Rectal smooth muscle tissue (tissue), 1 donor: ENCODE measurements around the gene CRHR2.

Experiments
- H3K27ac ChIP-seq: one replicate; pipeline ENCODE4 v1.7.0; 2013; ENCODE audit warnings: low read depth, low read length, inconsistent platforms
- H3K27me3 ChIP-seq: one replicate; pipeline ENCODE4 v1.7.0; 2013; ENCODE audit warnings: low read length; ENCODE audit not compliant: control insufficient read depth, insufficient read depth
- H3K36me3 ChIP-seq: one replicate; pipeline ENCODE4 v1.7.0; 2013; ENCODE audit warnings: low read length; ENCODE audit not compliant: control insufficient read depth, insufficient read depth
- H3K4me1 ChIP-seq: one replicate; pipeline ENCODE4 v1.7.0; 2013; ENCODE audit warnings: low read length; ENCODE audit not compliant: control insufficient read depth, insufficient read depth
- H3K4me3 ChIP-seq: one replicate; pipeline ENCODE4 v1.7.0; 2013; ENCODE audit warnings: low read length
- H3K9ac ChIP-seq: one replicate; pipeline ENCODE4 v1.7.0; 2013; ENCODE audit warnings: low read length

CRHR2 gene

DNA sequence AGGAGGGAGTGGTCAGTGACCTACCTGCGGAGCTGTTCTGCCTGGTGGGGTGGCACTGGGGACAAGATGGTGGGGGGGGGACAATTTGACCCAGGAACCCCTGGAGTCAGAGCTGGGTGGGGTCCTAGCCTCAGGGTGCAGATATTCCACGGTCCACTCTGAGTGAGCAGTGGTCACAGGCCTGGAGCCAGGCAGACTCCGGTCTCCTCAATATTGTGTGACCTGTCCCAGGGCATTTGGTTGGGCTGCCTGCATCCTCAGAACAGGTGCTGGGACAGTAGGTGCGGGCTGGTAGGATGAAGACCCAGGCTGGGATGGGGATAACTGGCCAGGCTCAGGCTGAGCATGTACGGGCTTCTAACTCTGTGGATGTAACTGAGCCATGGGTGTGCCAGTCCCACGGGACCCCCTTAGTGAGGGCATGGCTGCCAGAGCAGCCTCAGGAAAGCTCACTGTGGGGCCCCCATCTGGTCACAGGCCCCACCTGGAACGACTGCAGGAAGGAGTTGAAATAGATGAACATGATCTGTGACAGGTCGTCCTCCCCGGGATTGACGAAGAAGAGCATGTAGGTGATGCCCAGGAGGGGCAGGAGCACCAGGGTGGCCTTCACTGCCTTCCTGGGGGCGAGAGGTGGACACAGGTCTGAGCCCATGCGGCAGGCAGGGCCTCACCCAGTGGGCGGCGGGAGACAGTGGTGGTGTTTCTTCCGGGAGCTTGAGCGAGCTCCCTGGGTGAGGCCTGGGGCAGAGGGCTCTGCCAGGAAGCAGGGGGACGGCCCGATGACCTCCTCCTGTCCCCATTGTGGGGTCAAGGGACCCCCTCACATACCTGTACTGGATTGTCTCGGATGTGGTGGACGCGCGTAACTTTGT lies 26.9 kb downstream of the CRHR2 start:
- Histone ChIP-seq H3K27me3 (no peaks in the 10 kb centered on the region), H3K27ac (no peak overlapping the region), H3K36me3 (no peaks in the 10 kb centered on the region), H3K4me3 (no peak overlapping the region), H3K9ac (no peak overlapping the region), H3K4me1 (no peaks in the 10 kb centered on the region)

DNA sequence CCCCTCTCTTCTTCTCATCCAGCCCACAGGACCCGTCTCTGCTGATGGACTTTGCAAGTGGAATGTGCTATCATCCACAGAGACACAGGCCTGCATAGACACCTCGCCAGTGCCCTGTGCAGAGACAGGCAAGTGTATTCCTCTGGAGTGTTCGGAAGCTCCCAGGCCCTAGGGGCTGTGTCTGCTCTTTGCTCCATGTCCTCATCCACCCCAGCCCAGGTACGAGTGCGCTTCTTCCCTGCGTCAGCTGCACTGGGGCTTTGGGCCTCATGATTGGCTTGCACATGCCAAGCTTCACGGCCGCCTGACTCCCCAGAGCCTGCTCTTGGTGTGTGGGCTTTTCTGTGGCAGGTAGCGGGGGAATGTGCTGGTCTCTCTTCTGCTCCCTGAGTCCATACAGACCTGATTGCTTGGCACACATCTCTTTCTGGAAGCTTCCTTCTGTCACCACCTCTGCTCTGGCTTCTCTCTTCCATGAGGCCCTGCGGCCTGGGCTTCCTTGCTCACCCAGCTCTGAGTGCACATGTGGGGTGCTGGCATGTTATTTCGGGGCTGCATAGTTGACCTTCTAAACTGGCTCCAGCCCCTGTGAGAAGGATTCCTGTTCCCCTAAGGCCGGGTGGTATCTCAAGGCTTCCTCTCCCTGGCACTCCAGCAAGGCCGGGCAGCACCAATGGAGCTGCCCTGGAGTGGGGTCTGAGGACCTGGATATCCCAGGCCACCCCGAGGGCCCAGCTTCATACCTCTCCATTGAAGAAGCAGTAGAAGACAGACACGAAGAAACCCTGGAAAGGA lies 27.8 kb downstream of the CRHR2 start:
- Histone ChIP-seq H3K4me1 (no peaks in the 10 kb centered on the region), H3K27me3 (no peaks in the 10 kb centered on the region), H3K4me3 (no peak overlapping the region), H3K27ac (no peak overlapping the region), H3K9ac (no peak overlapping the region), H3K36me3 (no peaks in the 10 kb centered on the region)

DNA sequence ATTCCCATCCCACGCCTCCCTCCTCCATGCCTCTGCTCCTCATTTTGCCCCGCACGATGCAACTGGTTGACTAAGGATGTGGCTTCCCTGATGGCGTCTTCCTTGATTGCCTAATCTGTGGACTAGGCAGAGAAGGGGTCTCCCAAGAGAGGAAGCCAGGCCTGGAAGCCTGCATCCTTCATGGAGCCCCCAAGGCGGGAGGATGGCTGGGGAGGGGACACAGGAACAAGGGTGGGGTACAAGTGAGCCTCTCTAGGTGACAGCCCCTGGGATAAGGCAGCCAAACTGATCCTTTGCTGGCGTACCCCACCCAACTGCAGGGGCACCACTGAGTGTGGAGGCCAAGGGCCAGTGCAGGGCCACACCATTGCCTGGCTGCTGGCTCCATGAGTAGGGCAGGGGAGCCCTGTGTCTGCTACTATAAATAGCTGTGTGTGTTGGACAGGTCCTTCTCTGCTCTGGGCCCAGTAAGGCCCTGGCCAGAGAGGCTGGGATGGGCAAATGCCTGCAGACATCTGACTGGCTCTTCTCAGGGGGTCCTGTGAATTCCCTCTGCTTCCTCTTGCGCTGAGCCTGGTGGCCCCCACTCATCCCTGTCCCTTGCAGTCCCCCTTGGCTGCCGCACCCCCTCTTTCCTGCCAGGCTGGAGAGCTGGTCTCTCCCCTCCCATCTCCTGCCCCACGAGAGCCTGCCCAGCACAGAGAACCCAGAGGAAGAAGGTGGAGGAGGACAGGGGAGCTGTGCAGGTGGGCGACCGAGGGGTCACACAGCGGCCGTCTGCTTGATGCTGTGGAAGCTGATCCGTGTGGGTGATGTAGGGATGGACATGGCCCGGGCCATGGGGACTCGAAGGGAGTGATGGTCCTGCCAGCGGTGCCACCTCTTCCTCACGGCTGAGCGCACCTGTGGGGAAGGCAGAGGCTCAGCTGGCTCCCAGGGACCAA lies 29.3 kb downstream of the CRHR2 start:
- Histone ChIP-seq H3K36me3 (no peaks in the 10 kb centered on the region), H3K27ac (no peak overlapping the region), H3K4me3 (no peak overlapping the region)

DNA sequence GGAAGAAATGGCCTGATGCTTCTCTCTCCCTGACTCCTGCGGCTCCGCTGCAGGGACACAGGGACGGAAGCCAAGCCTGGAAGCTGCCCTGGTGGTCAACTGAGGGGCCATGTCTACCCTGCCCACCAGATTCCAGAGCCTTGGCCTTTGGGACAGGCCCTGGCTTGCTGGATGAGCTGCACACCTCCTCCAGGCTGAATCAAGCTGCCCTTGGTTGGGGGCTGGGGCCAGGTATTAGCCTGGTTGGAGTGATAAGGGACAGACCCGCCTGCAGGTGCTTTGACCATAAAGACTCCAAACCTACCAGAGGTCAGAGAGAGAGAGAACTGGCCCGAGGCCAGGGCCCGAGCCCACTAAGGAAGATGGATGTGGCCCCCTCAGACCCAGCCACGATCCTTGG lies 30.1 kb downstream of the CRHR2 start:
- Histone ChIP-seq H3K4me1 (no peaks in the 10 kb centered on the region), H3K27me3 (no peaks in the 10 kb centered on the region), H3K27ac (no peak overlapping the region), H3K4me3 (no peak overlapping the region), H3K36me3 (no peaks in the 10 kb centered on the region), H3K9ac (no peak overlapping the region)

More for the DNA sequence above, 29.3 kb downstream of the CRHR2 start:
- no peaks in the 10 kb centered on the region for H3K27me3 ChIP-seq
- no peak overlapping the region for H3K9ac ChIP-seq
- H3K4me1 ChIP-seq, result no peaks in the 10 kb centered on the region

DNA sequence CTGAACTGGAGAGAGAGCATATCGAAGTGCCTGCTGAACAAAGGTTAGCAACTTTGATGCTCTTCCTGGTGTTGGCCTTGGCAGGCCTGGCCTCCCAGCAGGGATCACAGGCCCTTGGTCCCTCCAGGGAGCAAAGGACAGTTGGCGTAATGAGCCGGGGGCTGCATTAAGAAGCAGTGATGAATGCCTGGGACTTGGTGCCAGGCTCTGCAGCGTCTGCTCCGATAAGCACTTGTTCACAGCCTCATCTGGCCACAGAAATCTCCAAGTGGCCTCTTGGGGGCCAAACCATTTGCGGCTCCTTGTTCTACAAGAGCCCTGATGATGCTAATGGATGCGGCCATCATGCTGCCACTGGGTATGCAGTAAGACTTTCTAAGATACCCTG lies 31.8 kb downstream of the CRHR2 start:
- Histone ChIP-seq H3K9ac (no peak overlapping the region), H3K4me1 (no peaks in the 10 kb centered on the region), H3K36me3 (no peaks in the 10 kb centered on the region), H3K4me3 (no peak overlapping the region), H3K27ac (no peak overlapping the region), H3K27me3 (no peaks in the 10 kb centered on the region)

DNA sequence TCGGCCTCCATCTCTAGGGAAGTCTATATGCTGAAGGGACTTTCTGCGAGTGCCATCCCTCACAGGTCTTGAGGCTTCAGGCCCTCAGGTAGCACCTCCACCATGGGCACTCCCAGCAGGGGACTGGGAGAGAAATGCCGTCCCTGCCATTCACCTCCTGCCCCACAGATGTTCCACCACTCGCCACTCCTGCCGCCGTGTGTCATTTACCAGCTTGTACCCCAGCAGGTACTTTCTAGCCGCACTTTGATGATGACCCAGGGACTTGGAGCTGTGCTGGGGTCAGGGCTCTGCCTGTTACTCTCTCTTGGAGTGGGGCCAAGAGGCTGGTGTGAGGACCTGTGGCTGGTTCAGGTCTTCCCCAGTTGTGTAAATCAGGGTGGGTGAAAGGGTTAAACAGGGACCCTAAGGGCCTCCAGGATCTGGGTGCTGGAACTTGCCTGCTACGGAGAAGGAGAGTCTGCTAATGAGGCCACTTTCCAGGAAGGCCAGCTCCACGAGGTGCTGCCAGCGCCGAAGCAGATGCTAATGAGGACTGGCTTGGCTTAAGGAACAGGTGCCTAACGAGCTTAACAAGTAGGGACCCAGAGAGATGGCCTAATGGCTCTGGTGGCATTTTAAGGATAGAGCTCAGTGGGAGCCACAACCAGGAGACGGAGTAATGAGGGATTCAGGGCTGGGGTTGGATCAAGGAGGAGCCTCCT lies 32.4 kb downstream of the CRHR2 start:
- Histone ChIP-seq H3K27me3 (no peaks in the 10 kb centered on the region), H3K4me1 (no peaks in the 10 kb centered on the region), H3K4me3 (no peak overlapping the region), H3K9ac (no peak overlapping the region), H3K27ac (no peak overlapping the region), H3K36me3 (no peaks in the 10 kb centered on the region)

DNA sequence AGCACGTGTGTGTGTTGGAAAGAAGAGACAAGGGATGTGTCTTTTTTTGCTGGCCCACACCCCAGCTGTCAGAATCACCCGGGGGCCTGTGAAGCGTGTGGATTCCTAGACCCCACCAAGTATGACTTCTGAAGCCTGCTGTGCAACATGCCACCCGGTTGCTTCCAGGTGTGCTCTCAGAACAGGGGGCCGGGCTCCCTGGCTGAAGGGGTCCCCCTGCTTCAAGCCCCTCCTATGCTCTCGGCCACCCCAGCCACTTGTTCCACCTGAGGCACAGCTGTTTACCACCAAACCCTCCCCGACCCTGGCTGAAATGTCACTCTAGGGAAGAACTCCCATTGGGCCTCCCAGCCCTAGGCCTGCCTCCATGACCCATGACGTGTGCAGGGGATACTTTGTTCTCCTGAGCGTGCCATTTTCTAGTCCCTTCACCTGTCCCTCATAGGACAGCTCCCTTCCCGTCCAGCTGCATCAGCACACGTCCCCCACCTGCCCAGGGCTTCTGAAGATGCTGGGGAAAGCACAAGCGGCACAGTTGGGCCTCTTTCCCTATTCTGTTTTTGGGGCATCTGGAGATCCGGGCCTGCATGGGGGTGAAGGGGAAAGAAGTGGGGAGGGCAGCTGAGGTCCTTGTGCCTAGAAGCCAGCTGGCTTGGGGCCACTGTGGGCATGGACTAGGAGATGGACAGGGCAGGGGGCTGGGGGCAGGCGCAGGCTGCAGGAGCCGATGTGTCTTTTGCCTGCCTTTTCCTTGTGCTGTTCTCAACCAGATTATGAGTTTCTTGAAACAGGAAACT lies 33.3 kb downstream of the CRHR2 start:
- no peaks in the 10 kb centered on the region for H3K36me3 ChIP-seq
- H3K4me1 ChIP-seq, result no peaks in the 10 kb centered on the region
- H3K27ac ChIP-seq, result no peak overlapping the region
- no peaks in the 10 kb centered on the region for H3K27me3 ChIP-seq
- no peak overlapping the region for H3K9ac ChIP-seq
- H3K4me3 ChIP-seq, result no peak overlapping the region

DNA sequence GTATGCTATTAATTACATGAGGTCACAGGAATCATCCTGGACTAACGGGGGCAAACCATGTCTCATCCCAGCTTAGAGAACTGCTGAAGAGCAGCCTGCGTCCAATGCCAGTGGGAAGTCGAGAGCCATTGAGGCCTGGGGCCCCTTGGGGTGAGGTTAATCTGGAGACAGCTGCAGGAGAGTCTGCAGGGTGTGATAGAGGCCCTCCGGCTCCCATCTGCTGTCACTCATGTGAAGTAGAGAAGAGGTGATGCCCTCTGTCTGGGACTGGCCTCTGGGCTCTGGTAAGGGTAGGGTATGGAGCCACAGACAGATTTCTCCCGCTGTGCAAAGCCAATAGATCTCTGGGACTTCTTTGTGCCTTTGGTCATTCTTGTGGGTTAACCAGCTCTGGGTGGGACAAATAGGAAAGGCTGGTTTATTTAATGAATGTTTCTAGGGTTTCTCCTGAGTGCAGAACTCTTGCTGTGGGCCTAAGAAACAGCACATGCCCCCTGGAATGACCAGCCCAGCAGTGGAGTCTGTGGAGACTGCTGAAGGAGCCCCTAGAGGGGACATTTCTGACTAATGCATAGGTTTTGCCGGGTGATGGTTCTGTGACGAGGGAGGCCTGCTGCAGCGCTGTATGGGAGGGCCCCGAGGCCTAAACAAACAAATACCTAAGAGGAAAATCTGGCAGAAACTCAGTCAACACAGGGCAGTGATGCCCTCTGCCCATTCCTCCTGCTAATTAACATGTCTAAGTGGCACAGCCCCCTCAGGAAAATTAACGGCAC lies 34.5 kb downstream of the CRHR2 start:
- no peaks in the 10 kb centered on the region for H3K27me3 ChIP-seq
- no peak overlapping the region for H3K4me3 ChIP-seq
- no peaks in the 10 kb centered on the region for H3K36me3 ChIP-seq
- H3K27ac ChIP-seq, result no peak overlapping the region
- no peak overlapping the region for H3K9ac ChIP-seq
- no peaks in the 10 kb centered on the region for H3K4me1 ChIP-seq

DNA sequence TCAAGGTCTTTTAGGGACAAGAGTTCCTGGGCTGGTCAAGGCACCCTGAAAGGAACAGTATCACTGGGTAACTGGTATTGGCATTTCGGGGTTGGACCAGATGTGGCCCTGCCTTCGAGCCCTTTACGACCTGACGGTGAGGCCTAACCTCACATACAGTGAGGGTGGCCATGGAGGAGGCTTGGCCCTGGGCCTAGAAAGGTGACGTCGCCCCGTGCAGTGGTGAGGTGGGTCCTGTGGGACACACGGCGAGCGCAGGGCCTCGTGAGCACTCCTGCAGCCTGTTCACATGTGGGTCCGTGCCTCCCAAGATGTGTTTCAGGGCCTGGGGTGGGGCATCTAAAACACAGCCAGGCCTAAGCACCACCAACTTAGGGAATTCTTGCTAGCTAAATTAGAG lies 36.1 kb downstream of the CRHR2 start:
- Histone ChIP-seq H3K4me1 (no peaks in the 10 kb centered on the region), H3K4me3 (no peak overlapping the region), H3K27ac (no peak overlapping the region), H3K27me3 (no peaks in the 10 kb centered on the region), H3K9ac (no peak overlapping the region), H3K36me3 (no peaks in the 10 kb centered on the region)

DNA sequence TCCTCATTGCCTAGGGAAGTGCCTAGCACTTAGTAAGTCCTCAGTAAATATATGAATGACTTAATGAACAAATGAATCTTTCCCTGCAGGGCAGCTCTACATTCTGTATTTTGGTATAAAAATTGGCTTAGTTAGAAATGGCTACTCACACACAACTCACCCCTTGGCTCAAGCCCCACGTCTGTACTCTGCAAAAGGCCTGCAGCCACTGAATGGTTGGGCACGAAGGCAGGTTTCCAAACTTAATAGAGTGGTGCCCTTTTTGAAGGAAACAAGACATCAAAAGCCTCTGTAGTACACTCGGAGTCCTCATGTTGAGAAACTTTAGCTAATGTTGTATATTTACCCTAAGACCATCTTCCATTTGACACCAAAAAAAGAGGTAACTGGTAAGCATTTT lies 36.6 kb downstream of the CRHR2 start:
- Histone ChIP-seq H3K27me3 (no peaks in the 10 kb centered on the region), H3K9ac (no peak overlapping the region)

More for the DNA sequence above, 36.6 kb downstream of the CRHR2 start:
- Histone ChIP-seq H3K4me1 (no peaks in the 10 kb centered on the region), H3K27ac (no peak overlapping the region), H3K4me3 (no peak overlapping the region), H3K36me3 (no peaks in the 10 kb centered on the region)
